ENCODE results near the gene UGCG.

The UGCG gene

DNA sequence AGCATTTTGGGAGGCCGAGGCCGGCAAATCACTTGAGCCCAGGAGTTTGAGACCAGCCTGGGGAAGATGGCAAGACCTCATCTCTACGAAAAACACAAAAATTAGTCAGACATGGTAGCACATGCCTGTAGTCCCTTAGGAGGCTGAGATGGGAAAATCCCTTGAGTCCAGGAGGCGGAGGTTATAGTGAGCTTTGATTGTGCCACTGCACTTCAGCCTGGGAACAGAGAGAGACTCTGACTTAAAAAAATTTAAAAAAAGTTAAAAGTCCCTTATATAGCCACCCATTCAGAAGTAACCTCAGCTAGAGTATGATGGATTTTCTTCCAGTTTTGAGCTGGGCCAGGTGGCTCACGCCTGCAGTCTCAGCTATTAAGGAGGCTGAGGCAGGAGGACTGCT, 72.4 kb downstream of the UGCG start:
- no peak for TF ChIP-seq JUND (IDR thresholded peaks at IDR 0.05; ENCODE audit: low read depth)
- no peak for DNase-seq (ENCODE audit: low read depth in 1 of 2, low spot score in 1 of 2)
- in situ Hi-C loops (cut with HindIII; ENCODE audit: low pct_unique_long_range_greater_than_20kb, low sequenced_read_pairs) = no loop called here

DNA sequence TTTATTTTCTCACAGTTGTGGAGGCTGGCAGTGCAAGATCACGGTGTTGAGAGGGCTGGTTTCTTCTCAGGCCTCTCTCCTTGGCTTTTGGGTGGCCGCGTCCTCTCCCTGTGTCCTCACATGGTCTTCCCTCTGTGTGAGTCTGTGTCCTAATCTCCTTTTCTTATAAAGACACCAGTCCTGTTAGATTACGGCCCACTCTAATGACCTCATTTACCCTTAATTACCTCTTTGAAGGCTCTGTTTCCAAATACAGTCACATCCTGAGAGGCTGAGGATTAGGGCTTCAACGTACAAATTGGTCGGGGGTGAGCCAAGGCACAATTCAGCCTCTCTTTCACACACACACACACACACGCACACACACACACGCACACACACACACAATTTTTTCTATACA, 73.0 kb downstream of the UGCG start:
- in situ Hi-C loops (cut with HindIII; ENCODE audit: low pct_unique_long_range_greater_than_20kb, low sequenced_read_pairs) = no loop called here
- TF ChIP-seq JUND (IDR thresholded peaks at IDR 0.05; ENCODE audit: low read depth) = no peak
- no peak for DNase-seq (ENCODE audit: low read depth in 1 of 2, low spot score in 1 of 2)

DNA sequence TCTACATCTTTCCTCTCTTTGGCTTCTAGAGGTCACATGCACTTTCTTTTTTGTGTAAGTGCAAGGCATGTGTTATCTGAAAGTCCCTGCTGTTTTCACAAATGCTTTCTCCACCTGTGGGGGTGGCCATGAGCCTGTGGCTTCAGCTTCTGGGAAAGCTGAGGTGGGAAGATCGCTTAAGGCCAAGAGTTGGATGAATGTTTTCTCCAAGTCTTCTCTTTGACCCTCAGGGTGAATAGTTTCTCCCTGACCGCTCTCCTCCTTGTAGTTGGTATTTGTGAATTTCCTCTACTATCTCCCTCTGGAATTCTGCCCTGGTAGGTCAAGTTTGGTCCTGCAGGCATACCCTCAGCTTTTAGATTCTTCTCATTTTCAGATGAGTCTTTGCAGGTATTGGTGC, 74.2 kb downstream of the UGCG start:
- no peak for DNase-seq (ENCODE audit: low read depth in 1 of 2, low spot score in 1 of 2)
- no peak for TF ChIP-seq JUND (IDR thresholded peaks at IDR 0.05; ENCODE audit: low read depth)
- in situ Hi-C loops (cut with HindIII; ENCODE audit: low pct_unique_long_range_greater_than_20kb, low sequenced_read_pairs) = no loop called here

DNA sequence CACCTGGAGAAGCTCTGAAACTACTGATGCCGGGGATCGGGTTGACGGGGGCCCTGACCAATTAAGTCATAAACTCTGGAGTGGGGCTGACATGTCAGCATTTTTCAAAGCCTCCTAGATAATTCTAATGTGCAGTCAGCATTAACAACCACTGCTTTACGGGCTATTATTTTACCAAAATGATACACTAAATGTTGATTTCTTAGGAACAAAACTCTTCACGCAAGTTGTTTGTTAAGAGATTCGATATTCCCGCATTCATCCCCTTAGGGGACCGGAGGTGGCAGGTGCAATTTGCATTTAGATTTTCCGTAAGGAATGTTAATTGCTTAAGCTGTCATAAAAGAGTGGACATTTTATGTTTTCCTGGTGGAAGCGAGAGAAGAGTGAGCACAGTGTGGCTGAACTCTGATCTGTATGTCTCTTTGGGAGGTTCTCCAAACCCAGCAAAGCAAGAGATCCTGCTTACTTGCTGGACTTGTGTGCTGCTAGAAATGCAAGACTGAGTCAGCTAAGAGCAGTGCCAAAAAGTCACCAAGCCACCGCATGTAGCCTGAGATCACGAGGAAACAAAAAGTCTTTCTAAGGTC, 77.6 kb downstream of the UGCG start:
- peak in 1 of 2 experiments; percentile 66 for DNase-seq (ENCODE audit: low read depth in 1 of 2, low spot score in 1 of 2)
- TF ChIP-seq JUND (IDR thresholded peaks at IDR 0.05; ENCODE audit: low read depth) = no peak
- in situ Hi-C loops (cut with HindIII; ENCODE audit: low pct_unique_long_range_greater_than_20kb, low sequenced_read_pairs) = no loop called here

DNA sequence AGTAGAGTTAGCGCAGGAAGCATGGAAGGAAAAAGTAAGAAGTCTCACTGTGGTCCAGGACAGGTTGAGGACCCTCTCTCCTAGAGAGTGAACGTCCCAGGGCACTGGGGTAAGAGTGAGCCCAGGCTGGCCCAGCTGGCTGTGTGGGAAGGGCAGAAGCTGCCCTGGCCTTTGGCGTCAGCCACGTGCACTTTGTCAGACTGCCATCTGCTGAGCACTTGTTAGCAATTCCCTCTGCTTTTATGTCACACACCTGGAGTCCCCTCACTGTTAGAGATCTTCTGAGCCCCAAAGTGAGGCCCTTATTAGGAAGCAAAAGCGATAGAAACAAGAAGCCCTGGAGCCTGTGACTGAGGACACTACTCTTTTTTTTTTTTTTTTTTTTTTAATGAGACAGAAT, 79.1 kb downstream of the UGCG start:
- TF ChIP-seq JUND (IDR thresholded peaks at IDR 0.05; ENCODE audit: low read depth) = no peak
- in situ Hi-C loops (cut with HindIII; ENCODE audit: low pct_unique_long_range_greater_than_20kb, low sequenced_read_pairs) = no loop called here
- DNase-seq (ENCODE audit: low read depth in 1 of 2, low spot score in 1 of 2) = peak in 1 of 2 experiments; percentile 76

DNA sequence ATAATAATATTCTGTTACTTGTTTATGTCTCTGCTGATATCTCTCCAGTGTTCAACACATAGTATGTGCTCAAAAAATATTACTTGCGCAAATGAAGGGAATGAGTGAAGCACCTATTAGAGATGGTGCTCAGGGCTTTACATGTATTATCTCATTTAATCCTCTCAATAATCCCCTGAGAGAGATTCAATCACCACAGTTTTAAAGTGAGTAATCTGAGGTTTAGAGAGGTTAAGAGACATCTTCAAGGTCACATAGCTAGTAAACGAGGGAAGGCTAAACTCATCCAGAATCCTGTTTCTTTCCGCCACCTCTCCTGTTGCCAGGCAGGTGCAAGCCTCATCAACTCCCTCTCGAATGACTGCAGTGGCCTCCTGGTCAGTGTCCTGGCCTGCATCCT, 82.0 kb downstream of the UGCG start:
- no peak for DNase-seq (ENCODE audit: low read depth in 1 of 2, low spot score in 1 of 2)
- in situ Hi-C loops (cut with HindIII; ENCODE audit: low pct_unique_long_range_greater_than_20kb, low sequenced_read_pairs) = no loop called here
- no peak for TF ChIP-seq JUND (IDR thresholded peaks at IDR 0.05; ENCODE audit: low read depth)

DNA sequence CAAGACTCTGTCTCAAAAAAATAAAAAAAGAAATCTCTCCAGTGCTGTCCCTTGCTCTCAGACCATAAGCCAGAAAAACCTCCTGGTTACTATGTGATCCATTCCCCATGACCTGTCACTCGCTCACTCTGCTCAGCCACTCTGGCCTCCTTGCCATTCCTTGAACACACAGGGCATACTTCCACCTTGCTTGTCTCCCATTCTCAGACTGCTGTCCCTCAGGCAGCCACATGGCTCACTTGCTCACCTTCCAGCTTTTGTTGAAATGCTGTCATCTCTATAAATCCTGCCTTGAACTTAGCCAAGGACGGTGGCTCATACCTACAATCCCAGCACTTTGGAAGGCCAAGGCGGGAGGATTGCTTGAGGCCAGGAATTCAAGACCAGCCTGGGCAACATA, 82.9 kb downstream of the UGCG start:
- in situ Hi-C loops (cut with HindIII; ENCODE audit: low pct_unique_long_range_greater_than_20kb, low sequenced_read_pairs) = no loop called here
- DNase-seq (ENCODE audit: low read depth in 1 of 2, low spot score in 1 of 2) = peak in 1 of 2 experiments; percentile 71
- TF ChIP-seq JUND (IDR thresholded peaks at IDR 0.05; ENCODE audit: low read depth) = no peak

DNA sequence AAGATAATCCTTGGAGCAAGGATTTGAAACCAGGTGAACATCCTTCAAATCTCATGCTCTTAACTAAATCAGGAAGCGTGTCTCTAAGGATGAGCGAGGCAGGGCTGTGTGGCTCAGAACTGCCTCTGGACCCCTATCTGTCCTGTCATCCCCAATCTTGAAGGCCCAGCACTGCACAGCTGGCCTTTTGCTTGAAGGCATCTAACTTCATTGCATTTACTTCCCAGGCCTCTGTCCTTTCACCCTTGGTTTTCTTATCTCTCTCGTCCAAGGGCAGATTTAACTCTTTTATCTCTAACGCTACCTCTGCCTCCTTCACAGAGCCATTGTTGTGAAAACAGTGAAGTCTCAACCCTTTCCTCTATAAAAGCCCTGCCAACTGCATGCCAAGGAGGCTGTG, 83.8 kb downstream of the UGCG start:
- no peak for DNase-seq (ENCODE audit: low read depth in 1 of 2, low spot score in 1 of 2)
- TF ChIP-seq JUND (IDR thresholded peaks at IDR 0.05; ENCODE audit: low read depth) = no peak
- in situ Hi-C loops (cut with HindIII; ENCODE audit: low pct_unique_long_range_greater_than_20kb, low sequenced_read_pairs) = no loop called here

DNA sequence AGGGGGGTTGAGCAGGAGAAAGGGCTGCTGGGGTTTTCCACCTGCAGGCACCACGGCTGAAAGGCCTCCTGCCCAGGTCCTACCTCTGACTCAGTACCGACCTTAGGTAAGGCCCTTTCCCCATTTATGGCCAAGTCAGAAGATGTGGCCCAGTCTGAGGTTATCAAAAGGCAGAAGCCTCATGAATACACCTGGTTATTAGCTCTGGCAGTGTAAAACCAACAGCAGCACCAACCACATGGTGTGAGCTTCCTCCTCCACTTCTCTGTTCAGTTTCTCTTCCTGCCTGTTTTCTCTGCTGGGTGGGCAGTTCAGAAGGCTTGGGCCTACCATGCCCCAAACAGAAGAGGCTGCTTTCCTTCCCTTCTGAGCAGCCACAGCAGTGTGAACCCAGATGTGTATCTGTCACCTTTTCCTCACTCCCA, 86.9 kb downstream of the UGCG start:
- in situ Hi-C loops (cut with HindIII; ENCODE audit: low pct_unique_long_range_greater_than_20kb, low sequenced_read_pairs) = no loop called here
- no peak for TF ChIP-seq JUND (IDR thresholded peaks at IDR 0.05; ENCODE audit: low read depth)
- DNase-seq (ENCODE audit: low read depth in 1 of 2, low spot score in 1 of 2) = no peak

DNA sequence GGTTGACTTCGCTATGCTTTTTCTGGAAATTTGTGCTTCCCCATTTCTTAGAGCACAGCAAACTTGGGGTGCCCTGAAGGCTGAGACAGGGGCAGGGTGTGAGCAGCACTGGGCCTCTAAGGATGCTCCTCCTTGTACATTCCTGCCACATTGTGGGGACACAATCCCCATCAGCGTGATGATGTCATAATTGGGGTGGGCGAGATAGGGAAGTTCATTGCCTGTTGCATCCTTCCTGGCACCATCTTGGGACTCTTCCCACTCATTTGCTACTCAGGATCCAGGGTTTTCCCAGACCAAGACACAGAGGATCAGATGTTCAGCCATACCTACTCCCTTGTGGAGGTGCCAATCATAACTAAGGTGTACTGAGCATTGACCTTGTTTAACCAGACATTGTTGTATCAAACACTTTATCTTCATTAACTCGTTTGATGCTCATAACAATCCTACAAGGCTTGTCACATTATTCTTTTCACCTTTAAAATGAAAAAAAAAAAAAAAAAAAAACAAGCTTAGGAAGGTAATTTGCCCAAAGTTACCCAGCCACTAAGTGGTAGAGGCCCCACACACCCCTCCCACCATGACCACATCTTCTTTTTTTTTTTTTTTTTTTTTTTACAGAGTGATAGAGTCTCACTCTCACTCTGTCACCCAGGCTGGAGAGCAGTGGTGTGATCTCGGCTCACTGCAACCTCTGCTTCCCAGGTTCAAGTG, 87.6 kb downstream of the UGCG start:
- in situ Hi-C loops (cut with HindIII; ENCODE audit: low pct_unique_long_range_greater_than_20kb, low sequenced_read_pairs) = no loop called here
- no peak for TF ChIP-seq JUND (IDR thresholded peaks at IDR 0.05; ENCODE audit: low read depth)
- DNase-seq (ENCODE audit: low read depth in 1 of 2, low spot score in 1 of 2) = no peak
